Lower leg skin (tissue), 3 donors: ENCODE results near the gene IL3.

ENCODE experiments used
- POLR2A ChIP-seq, 2 donors: fragments of 450-650 bp; IDR thresholded peaks; one replicate each; pipeline ENCODE4 v1.6.1; 2016 to 2017; ENCODE audit warnings: antibody characterized with exemption in 2 of 2, mild to moderate bottlenecking in 1 of 2, moderate library complexity in 1 of 2
- TF ChIP-seq, protein P1 (sequence below), 3 donors: fragments of 450-650 bp; IDR thresholded peaks; one replicate each; pipeline ENCODE4 v1.5.1; 2016; ENCODE audit warnings: antibody characterized with exemption in 3 of 3, mild to moderate bottlenecking in 3 of 3, moderate library complexity in 2 of 3

DNA sequence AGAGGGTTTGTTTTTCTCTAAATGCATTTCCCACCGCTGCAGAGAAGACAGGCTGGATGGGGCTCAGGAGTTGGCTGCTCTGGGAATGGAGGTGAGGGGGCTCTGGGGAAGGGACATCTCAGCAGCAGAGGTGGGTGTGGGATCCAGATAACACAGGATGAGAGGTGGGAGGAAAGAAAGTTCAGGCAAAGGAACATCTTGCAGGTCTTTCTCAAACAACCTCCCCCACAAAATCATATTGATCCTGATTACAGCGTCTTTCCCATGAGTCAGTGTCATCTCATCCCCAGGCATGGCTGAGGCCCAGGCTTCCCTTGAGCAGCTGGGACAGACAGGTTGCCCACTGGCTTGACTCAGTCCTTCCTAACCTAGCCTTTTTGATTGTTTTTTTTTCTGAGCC lies 37.7 kb upstream of the IL3 start:
- TF ChIP-seq, protein P1, sequence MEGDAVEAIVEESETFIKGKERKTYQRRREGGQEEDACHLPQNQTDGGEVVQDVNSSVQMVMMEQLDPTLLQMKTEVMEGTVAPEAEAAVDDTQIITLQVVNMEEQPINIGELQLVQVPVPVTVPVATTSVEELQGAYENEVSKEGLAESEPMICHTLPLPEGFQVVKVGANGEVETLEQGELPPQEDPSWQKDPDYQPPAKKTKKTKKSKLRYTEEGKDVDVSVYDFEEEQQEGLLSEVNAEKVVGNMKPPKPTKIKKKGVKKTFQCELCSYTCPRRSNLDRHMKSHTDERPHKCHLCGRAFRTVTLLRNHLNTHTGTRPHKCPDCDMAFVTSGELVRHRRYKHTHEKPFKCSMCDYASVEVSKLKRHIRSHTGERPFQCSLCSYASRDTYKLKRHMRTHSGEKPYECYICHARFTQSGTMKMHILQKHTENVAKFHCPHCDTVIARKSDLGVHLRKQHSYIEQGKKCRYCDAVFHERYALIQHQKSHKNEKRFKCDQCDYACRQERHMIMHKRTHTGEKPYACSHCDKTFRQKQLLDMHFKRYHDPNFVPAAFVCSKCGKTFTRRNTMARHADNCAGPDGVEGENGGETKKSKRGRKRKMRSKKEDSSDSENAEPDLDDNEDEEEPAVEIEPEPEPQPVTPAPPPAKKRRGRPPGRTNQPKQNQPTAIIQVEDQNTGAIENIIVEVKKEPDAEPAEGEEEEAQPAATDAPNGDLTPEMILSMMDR (IDR thresholded peaks at IDR 0.05), result no peak
- TF ChIP-seq POLR2A (IDR thresholded peaks at IDR 0.05), result no peak
